ENCODE data around the gene ZBED4. TPM values are rescaled to one million over a fixed set of nuclear protein-coding genes. Genes with fewer than 3 reads are reported as not detected.

ZBED4 gene
- total and polyA plus RNA-seq, 2 experiments from 2014 or later = 8.5 to 31.9 TPM

GRCh38 chr22:49877642-49878041, 24.0 kb downstream of the ZBED4 start:
- H3F3A ChIP-seq (replicated peaks; ENCODE audit: low read depth) = no peaks in the 10 kb centered on the region
- H3K27ac ChIP-seq (ENCODE audit: low read depth) = no peak overlapping the region
- H3K4me1 ChIP-seq (ENCODE audit: insufficient read depth) = no peaks in the 10 kb centered on the region
- H3K79me2 ChIP-seq (replicated peaks; ENCODE audit: insufficient read depth) = peaks cover 91% of the 10 kb centered on the region
- no peak for TF ChIP-seq CTCF (conservative IDR thresholded peaks at IDR 0.05; ENCODE audit: low read depth in 2 of 2)
- no peak for TF ChIP-seq ZNF114 (CRISPR knock-in tag; IDR thresholded peaks at IDR 0.05)
- no peak for TF ChIP-seq STAT1 (IDR thresholded peaks at IDR 0.05; ENCODE audit: unreplicated experiment)
- no peak for TF ChIP-seq ETS1 (IDR thresholded peaks at IDR 0.05)
- TF ChIP-seq ZNF462 (CRISPR knock-in tag; IDR thresholded peaks at IDR 0.05) = no peak
- no peak for TF ChIP-seq EZH2 (IDR thresholded peaks at IDR 0.05; ENCODE audit: low read depth, unreplicated experiment)
- DNase-seq (ENCODE audit: low spot score) (no peak), ATAC-seq (no peak)
- Mint-ChIP-seq H3K4me1 (peaks cover 10% of the 10 kb centered on the region; the same call in 2 of the 3 replicates), H3K9me3 (peaks cover 19% of the 10 kb centered on the region), H3K4me3 (no peak overlapping the region), H3K27ac (no peak overlapping the region), H3K27me3 (ENCODE audit: insufficient read depth, low read depth, poor library complexity) (peaks cover 6% of the 10 kb centered on the region), H3K36me3 (ENCODE audit: low read depth) (peaks cover 45% of the 10 kb centered on the region)
- no peak overlapping the region for H3K4me2 ChIP-seq
- peaks cover 23% of the 10 kb centered on the region for H4K20me1 ChIP-seq (replicated peaks; ENCODE audit: insufficient read depth)
- no peak overlapping the region for H2AFZ ChIP-seq
- no peaks in the 10 kb centered on the region for H3K27me3 ChIP-seq (ENCODE audit: insufficient read depth)
- no peak overlapping the region for H3K4me3 ChIP-seq
- no peaks in the 10 kb centered on the region for H3K9me2 ChIP-seq (ENCODE audit: insufficient read depth)
- no peaks in the 10 kb centered on the region for H3K36me3 ChIP-seq (ENCODE audit: insufficient read depth)
